HepG2 (cell line): ENCODE measurements around the gene FAIM2. TPM values are rescaled to one million over a fixed set of nuclear protein-coding genes. Genes with fewer than 3 reads are reported as not detected.

Experiments used
- ATF7 ChIP-seq, 2 experiments: fragments of 450-650 bp in 1 of 2; sonication (generic) in 1 of 2; formaldehyde crosslinking in 1 of 2; IDR thresholded peaks; 2 replicates each; pipeline versions ENCODE4 v1.4.0 to v1.6.1; 2016 to 2020; ENCODE audit warnings: antibody characterized with exemption in 1 of 2, mild to moderate bottlenecking in 1 of 2, missing genetic modification reagents in 1 of 2
- FOXC1 ChIP-seq: sonication (generic); formaldehyde crosslinking; IDR thresholded peaks from 2 replicates; pipeline ENCODE4 v1.8.0; 2022; ENCODE audit warnings: mild to moderate bottlenecking, missing genetic modification reagents, borderline replicate concordance
- IKZF4 ChIP-seq: sonication (generic); formaldehyde crosslinking; IDR thresholded peaks from 2 replicates; pipeline ENCODE4 v1.5.1; 2020; ENCODE audit warnings: borderline replicate concordance, mild to moderate bottlenecking, low read depth, missing genetic modification reagents; ENCODE audit errors: not compliant biosample characterization
- IRF9 ChIP-seq: sonication (generic); formaldehyde crosslinking; IDR thresholded peaks from 2 replicates; pipeline ENCODE4 v1.8.0; 2022; ENCODE audit warnings: missing genetic modification reagents, mild to moderate bottlenecking, borderline replicate concordance
- NFKBIZ ChIP-seq: IDR thresholded peaks from 2 replicates; pipeline ENCODE4 v1.6.1; 2018; ENCODE audit warnings: missing genetic modification reagents, missing compliant biosample characterization
- POLR2G ChIP-seq: fragments of 200-400 bp; formaldehyde crosslinking; IDR thresholded peaks from 2 replicates; pipeline ENCODE4 v1.6.1; 2018; ENCODE audit warnings: mild to moderate bottlenecking, low read depth, low read length, moderate library complexity
- PREB ChIP-seq: sonication (generic); formaldehyde crosslinking; IDR thresholded peaks from 2 replicates; pipeline ENCODE4 v1.4.0; 2020; ENCODE audit warnings: missing genetic modification reagents
- SAP130 ChIP-seq: IDR thresholded peaks from 2 replicates; pipeline ENCODE4 v1.6.1; 2016; ENCODE audit warnings: low read depth
- SMAD9 ChIP-seq: sonication (generic); formaldehyde crosslinking; IDR thresholded peaks from 2 replicates; pipeline ENCODE4 v1.5.1; 2020; ENCODE audit warnings: mild to moderate bottlenecking, missing genetic modification reagents
- STAT5B ChIP-seq: sonication (generic); formaldehyde crosslinking; IDR thresholded peaks from 2 replicates; pipeline ENCODE4 v1.4.0; 2020; ENCODE audit warnings: missing genetic modification reagents
- TBL1XR1 ChIP-seq: fragments of 150-350 bp; IDR thresholded peaks from 2 replicates; pipeline ENCODE4 v1.6.1; 2014; ENCODE audit warnings: borderline replicate concordance, low read length; ENCODE audit not compliant: partially characterized antibody
- TERF1 ChIP-seq: sonication (generic); formaldehyde crosslinking; IDR thresholded peaks from 2 replicates; pipeline ENCODE4 v1.8.0; 2022; ENCODE audit warnings: mild to moderate bottlenecking, missing genetic modification reagents, moderate library complexity
- ZC3H4 ChIP-seq: sonication (generic); formaldehyde crosslinking; IDR thresholded peaks from 2 replicates; pipeline ENCODE4 v1.4.0; 2020; ENCODE audit warnings: missing genetic modification reagents, borderline replicate concordance
- ZNF101 ChIP-seq: sonication (generic); formaldehyde crosslinking; IDR thresholded peaks from 2 replicates; pipeline ENCODE4 v1.4.0; 2020; ENCODE audit warnings: mild to moderate bottlenecking, low read depth, missing genetic modification reagents, borderline replicate concordance
- ZNF34 ChIP-seq: sonication (generic); formaldehyde crosslinking; IDR thresholded peaks from 2 replicates; pipeline ENCODE4 v1.4.0; 2020; ENCODE audit warnings: mild to moderate bottlenecking, missing genetic modification reagents, borderline replicate concordance
- ZNF446 ChIP-seq: sonication (generic); formaldehyde crosslinking; IDR thresholded peaks from 2 replicates; pipeline ENCODE4 v1.5.0; 2020; ENCODE audit warnings: mild to moderate bottlenecking, missing genetic modification reagents
- ZNF616 ChIP-seq: sonication (generic); formaldehyde crosslinking; IDR thresholded peaks from 2 replicates; pipeline ENCODE4 v1.5.0; 2020; ENCODE audit warnings: low read depth, mild to moderate bottlenecking, missing genetic modification reagents
- ZNF782 ChIP-seq: sonication (generic); formaldehyde crosslinking; IDR thresholded peaks from 2 replicates; pipeline ENCODE4 v1.4.0; 2020; ENCODE audit warnings: missing genetic modification reagents, mild to moderate bottlenecking, borderline replicate concordance
- ZNF83 ChIP-seq: sonication (generic); formaldehyde crosslinking; IDR thresholded peaks from 2 replicates; pipeline ENCODE4 v1.4.0; 2020; ENCODE audit warnings: missing genetic modification reagents, mild to moderate bottlenecking, borderline replicate concordance
- polyA plus RNA-seq, 8 experiments: library from polyadenylated mRNA; depleted of rRNA in 3 of 8; stranded (reverse) in 7 of 8; unstranded in 1 of 8; fragments of >200 nt; fragmentation: Illumina TruSeq in 4 of 8; extraction: Trizol in 4 of 8; gene quantifications; 2 replicates each; pipeline versions ENCODE4 v1.2.1 to v1.2.3, GENCODE V29; 2011 to 2016; ENCODE audit warnings: low read depth in 4 of 8, missing spikeins in 1 of 8, mixed read lengths in 1 of 8; ENCODE audit not compliant: insufficient read depth in 1 of 8
- total RNA-seq, 5 experiments: library from RNA; depleted of rRNA; stranded (reverse); fragments of >200 nt; fragmentation: Illumina TruSeq; extraction: Trizol; gene quantifications; 2 replicates each; pipeline ENCODE4 v1.2.3, GENCODE V29; 2016; ENCODE audit warnings: low read depth in 1 of 5

FAIM2 gene
- total and polyA plus RNA-seq, 2 of the 13 experiments (the other 11 are each of a cell fraction or from before 2014, with no cell fraction given), result not detected

- TF ChIP-seq ZNF782 (CRISPR knock-in tag), result no peak; the same call in 1 of the 2 replicates
- TF ChIP-seq PREB (CRISPR knock-in tag), result no peak
- peak; percentile 68; the same call in 1 of the 2 replicates for TF ChIP-seq IRF9 (CRISPR knock-in tag)
- TF ChIP-seq ZNF101 (CRISPR knock-in tag), result no peak
- TF ChIP-seq ZNF616 (CRISPR knock-in tag), result peak; percentile 41; the same call in 1 of the 2 replicates
- TF ChIP-seq TERF1 (CRISPR knock-in tag), result no peak
- no peak for TF ChIP-seq NFKBIZ (CRISPR knock-in tag)
- no peak for TF ChIP-seq STAT5B (CRISPR knock-in tag)
- TF ChIP-seq SAP130 (CRISPR knock-in tag), result peak; percentile 88
- no peak for TF ChIP-seq IKZF4 (CRISPR knock-in tag)
- no peak; the same call in 1 of the 2 replicates for TF ChIP-seq SMAD9 (CRISPR knock-in tag)
- TF ChIP-seq ZNF446, result 0 out of 2 replicates have a peak, but pooled peaks have one; percentile 26
- no peak for TF ChIP-seq ZNF34
- TF ChIP-seq TBL1XR1, result no peak
- TF ChIP-seq ATF7 (IDR thresholded peaks at IDR 0.05), result no peak
- TF ChIP-seq ATF7 (CRISPR knock-in tag; IDR thresholded peaks at IDR 0.05), result no peak
- no peak for TF ChIP-seq ZNF83 (CRISPR knock-in tag)
- no peak for TF ChIP-seq ZC3H4 (CRISPR knock-in tag)
- no peak; the same call in none of the 2 replicates for TF ChIP-seq FOXC1
- TF ChIP-seq POLR2G, result peak; percentile 90
These were observed 61.0 kb downstream of the FAIM2 start, which contains the start of gene BCDIN3D (continued) for GRCh38 chr12:49842519-49843352.
